Measurements from ENCODE around the gene PALMD.

- TF ChIP-seq CTCF (IDR thresholded peaks at IDR 0.05) (no peak), POLR2A (IDR thresholded peaks at IDR 0.05) (no peak)
Measured at GRCh38 chr1:99658031-99658290, 12.0 kb downstream of the PALMD start.
